Measurements from ENCODE around the gene SFMBT1. TPM values are rescaled to one million over a fixed set of nuclear protein-coding genes. Genes with fewer than 3 reads are reported as not detected.

SFMBT1 gene
- total RNA-seq, 1 experiment from 2014 or later = 14.8 TPM

GRCh38 chr3:52893723-52894122 is 152.2 kb downstream of the SFMBT1 start:
- intact Hi-C loops (cut with micrococcal nuclease) = no loop called here
- CTCF ChIA-PET = no interaction called here
- Histone ChIP-seq H3K27ac (ENCODE audit: low read depth, low read length) (no peak overlapping the region), H3K79me2 (ENCODE audit: insufficient read depth, low read length) (peaks cover 26% of the 10 kb centered on the region), H3K4me2 (ENCODE audit: low read length) (no peak overlapping the region), H2AFZ (ENCODE audit: low read depth, low read length, poor library complexity, severe bottlenecking) (no peak overlapping the region), H3K9me2 (ENCODE audit: insufficient read depth) (no peaks in the 10 kb centered on the region), H3K27me3 (ENCODE audit: insufficient read depth, low read length) (no peaks in the 10 kb centered on the region), H3K9me3 (ENCODE audit: control insufficient read depth in 1 of 2, insufficient read depth in 1 of 2, low read depth in 1 of 2, low read length in 2 of 2) (no peaks in the 10 kb centered on the region), H3K4me1 (ENCODE audit: control insufficient read depth in 1 of 2, insufficient read depth in 2 of 2, low read length in 2 of 2) (peaks cover 0 to 22% of the 10 kb centered on the region in 2 experiments; a peak in 2 of 4 replicates), H3K9ac (ENCODE audit: low read length) (no peak overlapping the region), H3K36me3 (ENCODE audit: control insufficient read depth in 1 of 2, insufficient read depth in 2 of 2, low read length in 2 of 2) (no peaks in the 10 kb centered on the region), H4K20me1 (ENCODE audit: insufficient read depth) (no peaks in the 10 kb centered on the region), H3K4me3 (replicated peaks in 1 of 2; ENCODE audit: low read depth in 1 of 2, low read length in 2 of 2) (no peak overlapping the region)
- DNase-seq (ENCODE audit: low read depth, low spot score) (no peak), ATAC-seq (no peak)
- POLR2A ChIA-PET = no interaction called here
- TF ChIP-seq ZFX (IDR thresholded peaks at IDR 0.05) (no peak), POLR2A (IDR thresholded peaks at IDR 0.05; ENCODE audit: borderline replicate concordance, extremely low read depth, insufficient read depth, insufficient read length) (no peak), CBX3 (IDR thresholded peaks at IDR 0.05; ENCODE audit: low read depth) (no peak), ATF3 (IDR thresholded peaks at IDR 0.05) (no peak)
- RAD21 ChIA-PET (ENCODE audit: low non-redundant PET in 1 of 2, low total read pairs in 2 of 2, uncharacterized antibody in 2 of 2, unreplicated experiment in 2 of 2) = no interaction called here
- no TSS peak for BruUV-seq (replicated peaks)

GRCh38 chr3:52892625-52893311 is 153.1 kb downstream of the SFMBT1 start:
- no peaks in the 10 kb centered on the region for H3K27me3 ChIP-seq (ENCODE audit: insufficient read depth, low read length)
- no peak overlapping the region for H3K4me2 ChIP-seq (ENCODE audit: low read length)
- no peak for ATAC-seq
- peaks cover 0 to 18% of the 10 kb centered on the region in 2 experiments; a peak in 2 of 4 replicates for H3K4me1 ChIP-seq (ENCODE audit: control insufficient read depth in 1 of 2, insufficient read depth in 2 of 2, low read length in 2 of 2)
- intact Hi-C loops (cut with micrococcal nuclease) = no loop called here
- peaks cover 28% of the 10 kb centered on the region for H3K79me2 ChIP-seq (ENCODE audit: insufficient read depth, low read length)
- ChIA-PET CTCF (no interaction called here), POLR2A (no interaction called here), RAD21 (ENCODE audit: low non-redundant PET in 1 of 2, low total read pairs in 2 of 2, uncharacterized antibody in 2 of 2, unreplicated experiment in 2 of 2) (no interaction called here)
- H3K9ac ChIP-seq (ENCODE audit: low read length) = no peak overlapping the region
- no peak overlapping the region for H3K27ac ChIP-seq (ENCODE audit: low read depth, low read length)
- H3K36me3 ChIP-seq (ENCODE audit: control insufficient read depth in 1 of 2, insufficient read depth in 2 of 2, low read length in 2 of 2) = no peaks in the 10 kb centered on the region
- BruUV-seq (replicated peaks) = no TSS peak
- H3K9me3 ChIP-seq (ENCODE audit: control insufficient read depth in 1 of 2, insufficient read depth in 1 of 2, low read depth in 1 of 2, low read length in 2 of 2) = no peaks in the 10 kb centered on the region
- H3K9me2 ChIP-seq (ENCODE audit: insufficient read depth) = no peaks in the 10 kb centered on the region
- TF ChIP-seq EZH2phosphoT487 (IDR thresholded peaks at IDR 0.05; ENCODE audit: borderline replicate concordance) (no peak), YY1 (IDR thresholded peaks at IDR 0.05; ENCODE audit: extremely low read depth, insufficient replicate concordance, low read depth, low read length) (no peak), CTCF (IDR thresholded peaks at IDR 0.05 in 2 of 3, conservative IDR thresholded peaks at IDR 0.05 in 1 of 3; ENCODE audit: borderline replicate concordance in 1 of 3, insufficient read depth in 1 of 3, low read depth in 2 of 3, low read length in 2 of 3) (peak in 1 of 3 experiments; percentile 50; a peak in 2 of 6 replicates), POLR2A (IDR thresholded peaks at IDR 0.05; ENCODE audit: borderline replicate concordance, extremely low read depth, insufficient read depth, insufficient read length) (no peak), ELF1 (IDR thresholded peaks at IDR 0.05; ENCODE audit: borderline replicate concordance, low read depth) (no peak), ZNF274 (IDR thresholded peaks at IDR 0.05; ENCODE audit: low read depth, low read length) (no peak), ATF3 (IDR thresholded peaks at IDR 0.05) (no peak), POLR2AphosphoS5 (IDR thresholded peaks at IDR 0.05; ENCODE audit: low read depth, low read length) (no peak)
- H2AFZ ChIP-seq (ENCODE audit: low read depth, low read length, poor library complexity, severe bottlenecking) = no peak overlapping the region
- H3K4me3 ChIP-seq (replicated peaks in 1 of 2; ENCODE audit: low read depth in 1 of 2, low read length in 2 of 2) = no peak overlapping the region
- H4K20me1 ChIP-seq (ENCODE audit: insufficient read depth) = no peaks in the 10 kb centered on the region
- no peak for DNase-seq (ENCODE audit: low read depth, low spot score)
